Tibial nerve (tissue), 3 donors: ENCODE data around the gene MYF6.

ENCODE experiments used
- CTCF ChIP-seq, 5 experiments: fragments of 200-600 bp in 3 of 5; fragments of 450-650 bp in 2 of 5; sonication (generic) in 3 of 5; IDR thresholded peaks; one replicate each; pipeline ENCODE4 v1.5.1; 2016 to 2019; ENCODE audit warnings: antibody characterized with exemption in 5 of 5, mild to moderate bottlenecking in 3 of 5, moderate library complexity in 2 of 5
- POLR2A ChIP-seq, 2 donors: fragments of 450-650 bp; IDR thresholded peaks; one replicate each; pipeline ENCODE4 v1.6.1; 2017; ENCODE audit warnings: antibody characterized with exemption in 2 of 2, mild to moderate bottlenecking in 2 of 2, moderate library complexity in 2 of 2

DNA sequence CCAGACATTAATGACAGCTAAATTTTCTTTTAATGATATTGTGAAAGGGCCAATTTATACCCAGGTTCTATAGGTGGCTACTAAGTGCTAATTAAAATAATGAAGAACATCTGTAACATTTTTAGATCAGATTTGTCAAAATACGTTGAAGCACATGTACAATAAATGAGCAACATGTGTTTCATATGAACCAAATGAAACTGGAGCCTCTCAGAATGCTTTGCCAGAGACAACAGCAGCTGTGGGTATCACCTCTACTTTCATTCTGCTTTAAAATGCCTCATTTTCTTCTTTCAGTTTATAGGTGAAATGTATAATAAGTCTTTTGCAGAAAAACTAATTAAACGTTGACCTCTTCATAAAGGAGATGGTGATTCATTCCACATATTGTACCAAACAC, 26.1 kb upstream of the MYF6 start:
- no peak for TF ChIP-seq CTCF (IDR thresholded peaks at IDR 0.05)
- no peak for TF ChIP-seq POLR2A (IDR thresholded peaks at IDR 0.05)
